ENCODE data around the gene C12orf56. TPM values are rescaled to one million over a fixed set of nuclear protein-coding genes. Genes with fewer than 3 reads are reported as not detected.
A peak's percentile ranks its signal among the peaks of the same experiment; 100 is the strongest.

Gene C12orf56
- total and polyA plus RNA-seq, 9 of the 15 experiments (the other 6 are each of a cell fraction or from before 2014, with no cell fraction given) = 0.40 to 4.8 (median 1.2) TPM

DNA sequence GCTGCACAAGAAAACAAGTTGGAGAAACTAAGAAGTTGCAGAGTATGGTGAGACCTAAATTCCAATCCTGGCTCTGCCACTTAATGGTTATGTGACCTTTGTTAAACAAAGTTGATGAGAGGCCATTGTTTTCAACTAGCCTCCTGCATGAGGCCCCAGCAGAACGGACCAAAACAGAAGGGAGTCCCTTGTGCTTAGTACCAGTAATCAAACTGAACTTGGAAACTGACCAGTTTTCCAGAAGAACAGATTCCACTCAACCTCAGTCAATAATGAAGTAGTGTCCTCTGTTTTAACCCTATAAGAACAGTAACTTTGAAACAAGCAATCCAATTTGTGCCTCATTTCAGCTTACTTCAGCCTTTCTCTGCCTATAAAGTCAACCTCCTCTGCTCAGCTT lies 69.9 kb downstream of the C12orf56 start:
- intact Hi-C loops (cut with micrococcal nuclease) = no loop called here
- no peaks in the 10 kb centered on the region for H3K79me2 ChIP-seq (ENCODE audit: control insufficient read depth, insufficient read depth, low read length)
- H3K27me3 ChIP-seq (ENCODE audit: control insufficient read depth in 2 of 2, insufficient read depth in 2 of 2, low read length in 2 of 2) = peaks cover 0 to 12% of the 10 kb centered on the region in 2 experiments; a peak in 3 of 5 replicates
- peaks cover 0 to 3% of the 10 kb centered on the region in 2 experiments; a peak in 1 of 5 replicates for H3K4me1 ChIP-seq (replicated peaks in 1 of 2; ENCODE audit: control insufficient read depth in 2 of 2, insufficient read depth in 2 of 2, low read length in 2 of 2)
- in situ Hi-C loops (cut with MboI) = no loop called here
- no peak overlapping the region for H3K4me3 ChIP-seq
- H3K36me3 ChIP-seq (ENCODE audit: control insufficient read depth, insufficient read depth, low read length) = no peaks in the 10 kb centered on the region
- ATAC-seq = no peak; the same call in 2 of the 3 replicates
- no peak overlapping the region for H3K27ac ChIP-seq (ENCODE audit: extremely low read depth, low read depth, low read length)
- 47% methylated on average over 1 of the region's 1 CpG for WGBS (ENCODE audit: insufficient coverage, low coverage, missing lambda C conversion rate)
- no peaks in the 10 kb centered on the region for H3K9me1 ChIP-seq (ENCODE audit: control insufficient read depth, insufficient read depth, low read length)
- no peak overlapping the region for H3K9ac ChIP-seq (ENCODE audit: insufficient read depth in 1 of 2, low read depth in 2 of 2, low read length in 2 of 2)
- peak overlapping the region; percentile 86 for H2AFZ ChIP-seq (ENCODE audit: low read depth, low read length)
- no peak overlapping the region for H3K4me2 ChIP-seq (ENCODE audit: insufficient read depth, low read length)
- no peak for DNase-seq (ENCODE audit: extremely low read depth in 1 of 4, low spot score in 3 of 4)
- no peaks in the 10 kb centered on the region for H4K20me1 ChIP-seq (replicated peaks; ENCODE audit: control insufficient read depth, insufficient read depth, low read length)
- POLR2A ChIA-PET = interaction anchor here (0.6 kb wide), 1 partner anchor 297 kb away, joined by 3 read pairs; no protein-coding TSS in a partner anchor
- CTCF ChIA-PET (ENCODE audit: low intra/inter-chr PET ratio) = no interaction called here
- H3K9me3 ChIP-seq (replicated peaks; ENCODE audit: control insufficient read depth, insufficient read depth, low read depth, low read length) = no peaks in the 10 kb centered on the region
- BruUV-seq (replicated peaks) = no TSS peak
- no peak for FAIRE-seq
- TF ChIP-seq MEF2A (IDR thresholded peaks at IDR 0.05; ENCODE audit: control insufficient read depth, low read depth, low read length) = no peak
- no peak for TF ChIP-seq TRIM28 (IDR thresholded peaks at IDR 0.05)
- no peak for TF ChIP-seq CHD2 (IDR thresholded peaks at IDR 0.05; ENCODE audit: low read depth, low read length)
- TF ChIP-seq SMARCE1 (IDR thresholded peaks at IDR 0.05) = no peak
- TF ChIP-seq MTA2 (IDR thresholded peaks at IDR 0.05; ENCODE audit: low read depth) = no peak
- TF ChIP-seq, protein P1, sequence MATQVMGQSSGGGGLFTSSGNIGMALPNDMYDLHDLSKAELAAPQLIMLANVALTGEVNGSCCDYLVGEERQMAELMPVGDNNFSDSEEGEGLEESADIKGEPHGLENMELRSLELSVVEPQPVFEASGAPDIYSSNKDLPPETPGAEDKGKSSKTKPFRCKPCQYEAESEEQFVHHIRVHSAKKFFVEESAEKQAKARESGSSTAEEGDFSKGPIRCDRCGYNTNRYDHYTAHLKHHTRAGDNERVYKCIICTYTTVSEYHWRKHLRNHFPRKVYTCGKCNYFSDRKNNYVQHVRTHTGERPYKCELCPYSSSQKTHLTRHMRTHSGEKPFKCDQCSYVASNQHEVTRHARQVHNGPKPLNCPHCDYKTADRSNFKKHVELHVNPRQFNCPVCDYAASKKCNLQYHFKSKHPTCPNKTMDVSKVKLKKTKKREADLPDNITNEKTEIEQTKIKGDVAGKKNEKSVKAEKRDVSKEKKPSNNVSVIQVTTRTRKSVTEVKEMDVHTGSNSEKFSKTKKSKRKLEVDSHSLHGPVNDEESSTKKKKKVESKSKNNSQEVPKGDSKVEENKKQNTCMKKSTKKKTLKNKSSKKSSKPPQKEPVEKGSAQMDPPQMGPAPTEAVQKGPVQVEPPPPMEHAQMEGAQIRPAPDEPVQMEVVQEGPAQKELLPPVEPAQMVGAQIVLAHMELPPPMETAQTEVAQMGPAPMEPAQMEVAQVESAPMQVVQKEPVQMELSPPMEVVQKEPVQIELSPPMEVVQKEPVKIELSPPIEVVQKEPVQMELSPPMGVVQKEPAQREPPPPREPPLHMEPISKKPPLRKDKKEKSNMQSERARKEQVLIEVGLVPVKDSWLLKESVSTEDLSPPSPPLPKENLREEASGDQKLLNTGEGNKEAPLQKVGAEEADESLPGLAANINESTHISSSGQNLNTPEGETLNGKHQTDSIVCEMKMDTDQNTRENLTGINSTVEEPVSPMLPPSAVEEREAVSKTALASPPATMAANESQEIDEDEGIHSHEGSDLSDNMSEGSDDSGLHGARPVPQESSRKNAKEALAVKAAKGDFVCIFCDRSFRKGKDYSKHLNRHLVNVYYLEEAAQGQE (IDR thresholded peaks at IDR 0.05; ENCODE audit: borderline replicate concordance) = no peak
- TF ChIP-seq, protein P1 (CRISPR knock-in tag; IDR thresholded peaks at IDR 0.05; ENCODE audit: low read depth) = no peak
- no peak for TF ChIP-seq SIRT6 (IDR thresholded peaks at IDR 0.05; ENCODE audit: low read depth, low read length)
- TF ChIP-seq ZNF324 (CRISPR knock-in tag; IDR thresholded peaks at IDR 0.05) = no peak
- TF ChIP-seq ZNF707 (CRISPR knock-in tag; conservative IDR thresholded peaks at IDR 0.05) = no peak
- TF ChIP-seq, protein P2, sequence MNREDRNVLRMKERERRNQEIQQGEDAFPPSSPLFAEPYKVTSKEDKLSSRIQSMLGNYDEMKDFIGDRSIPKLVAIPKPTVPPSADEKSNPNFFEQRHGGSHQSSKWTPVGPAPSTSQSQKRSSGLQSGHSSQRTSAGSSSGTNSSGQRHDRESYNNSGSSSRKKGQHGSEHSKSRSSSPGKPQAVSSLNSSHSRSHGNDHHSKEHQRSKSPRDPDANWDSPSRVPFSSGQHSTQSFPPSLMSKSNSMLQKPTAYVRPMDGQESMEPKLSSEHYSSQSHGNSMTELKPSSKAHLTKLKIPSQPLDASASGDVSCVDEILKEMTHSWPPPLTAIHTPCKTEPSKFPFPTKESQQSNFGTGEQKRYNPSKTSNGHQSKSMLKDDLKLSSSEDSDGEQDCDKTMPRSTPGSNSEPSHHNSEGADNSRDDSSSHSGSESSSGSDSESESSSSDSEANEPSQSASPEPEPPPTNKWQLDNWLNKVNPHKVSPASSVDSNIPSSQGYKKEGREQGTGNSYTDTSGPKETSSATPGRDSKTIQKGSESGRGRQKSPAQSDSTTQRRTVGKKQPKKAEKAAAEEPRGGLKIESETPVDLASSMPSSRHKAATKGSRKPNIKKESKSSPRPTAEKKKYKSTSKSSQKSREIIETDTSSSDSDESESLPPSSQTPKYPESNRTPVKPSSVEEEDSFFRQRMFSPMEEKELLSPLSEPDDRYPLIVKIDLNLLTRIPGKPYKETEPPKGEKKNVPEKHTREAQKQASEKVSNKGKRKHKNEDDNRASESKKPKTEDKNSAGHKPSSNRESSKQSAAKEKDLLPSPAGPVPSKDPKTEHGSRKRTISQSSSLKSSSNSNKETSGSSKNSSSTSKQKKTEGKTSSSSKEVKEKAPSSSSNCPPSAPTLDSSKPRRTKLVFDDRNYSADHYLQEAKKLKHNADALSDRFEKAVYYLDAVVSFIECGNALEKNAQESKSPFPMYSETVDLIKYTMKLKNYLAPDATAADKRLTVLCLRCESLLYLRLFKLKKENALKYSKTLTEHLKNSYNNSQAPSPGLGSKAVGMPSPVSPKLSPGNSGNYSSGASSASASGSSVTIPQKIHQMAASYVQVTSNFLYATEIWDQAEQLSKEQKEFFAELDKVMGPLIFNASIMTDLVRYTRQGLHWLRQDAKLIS (CRISPR knock-in tag; IDR thresholded peaks at IDR 0.05) = no peak
- TF ChIP-seq ZNF644 (tag; IDR thresholded peaks at IDR 0.05; ENCODE audit: low read depth) = no peak
- no peak for TF ChIP-seq RFX1 (IDR thresholded peaks at IDR 0.05)
- no peak for TF ChIP-seq ZNF124 (CRISPR knock-in tag; IDR thresholded peaks at IDR 0.05)

Data from K562 (cell line).